HEK293 (cell line): Measurements from ENCODE around the gene ZNF396.

Experiments used
- CTCF ChIA-PET: fragments of 350-600 bp; formaldehyde crosslinking; extraction: SDS; loops from one replicate; lab custom pipeline; 2021; ENCODE audit warnings: antibody characterized with exemption; lab: Yijun Ruan, JAX
- POLR2A ChIA-PET: fragments of 300-600 bp; formaldehyde crosslinking; extraction: SDS; loops from one replicate; lab custom pipeline; 2020; ENCODE audit warnings: antibody characterized with exemption, inconsistent platforms; lab: Yijun Ruan, JAX
- H3K27ac ChIP-seq: fragments of 200-500 bp; sonication (Bioruptor generic); 2 replicates; pipeline ENCODE4 v1.5.1; 2014; ENCODE audit warnings: low read depth, low read length, control low read depth, inconsistent platforms; ENCODE audit errors: extremely low read depth
- H3K36me3 ChIP-seq, 2 experiments: fragments of 200-500 bp in 1 of 2; sonication (Bioruptor generic) in 1 of 2; 1 replicate in 1 of 2; 2 replicates in 1 of 2; pipeline ENCODE4 v1.5.1; 2014 to 2017; ENCODE audit warnings: inconsistent platforms in 2 of 2, low read length in 2 of 2; ENCODE audit not compliant: control insufficient read depth in 2 of 2, insufficient read depth in 1 of 2
- H3K4me1 ChIP-seq: fragments of 200-500 bp; sonication (Bioruptor generic); 2 replicates; pipeline ENCODE4 v1.5.1; 2014; ENCODE audit warnings: mild to moderate bottlenecking, low read length, inconsistent platforms; ENCODE audit not compliant: control insufficient read depth, insufficient read depth
- H3K4me3 ChIP-seq: 2 replicates; pipeline ENCODE4 v1.5.1; 2011; ENCODE audit warnings: low read depth, mild to moderate bottlenecking, control low read depth, low read length, moderate library complexity
- H3K9me3 ChIP-seq: fragments of 200-500 bp; sonication (Bioruptor generic); 2 replicates; pipeline ENCODE4 v1.5.1; 2014; ENCODE audit warnings: low read depth, low read length, inconsistent platforms; ENCODE audit not compliant: control insufficient read depth, insufficient read depth
- IKZF3 ChIP-seq: fragments of 450-650 bp; IDR thresholded peaks from 2 replicates; pipeline ENCODE4 v1.5.0; 2018; ENCODE audit warnings: missing biosample characterization, mild to moderate bottlenecking, missing genetic modification characterization, moderate library complexity
- SETDB1 ChIP-seq: IDR thresholded peaks from one replicate; pipeline ENCODE4 v1.6.1; 2017; ENCODE audit warnings: mild to moderate bottlenecking, low read length, moderate library complexity, mixed read lengths; ENCODE audit not compliant: insufficient read length
- WT1 ChIP-seq: fragments of 450-650 bp; formaldehyde crosslinking; IDR thresholded peaks from 2 replicates; pipeline ENCODE4 v1.5.1; 2016; ENCODE audit warnings: missing biosample characterization, missing genetic modification characterization
- ZBTB17 ChIP-seq: fragments of 450-650 bp; formaldehyde crosslinking; IDR thresholded peaks from 2 replicates; pipeline ENCODE4 v1.5.1; 2016; ENCODE audit warnings: missing biosample characterization, missing genetic modification characterization
- ZFP3 ChIP-seq: fragments of 450-650 bp; formaldehyde crosslinking; IDR thresholded peaks from 2 replicates; pipeline ENCODE4 v1.5.1; 2016; ENCODE audit warnings: low read depth, missing biosample characterization, missing genetic modification characterization
- ZFP37 ChIP-seq: fragments of 450-650 bp; formaldehyde crosslinking; IDR thresholded peaks from 2 replicates; pipeline ENCODE4 v1.5.1; 2016; ENCODE audit warnings: missing biosample characterization, missing genetic modification characterization
- ZNF140 ChIP-seq: fragments of 450-650 bp; formaldehyde crosslinking; IDR thresholded peaks from 2 replicates; pipeline ENCODE4 v1.5.1; 2016; ENCODE audit warnings: missing biosample characterization, missing genetic modification characterization
- ZNF155 ChIP-seq: fragments of 450-650 bp; formaldehyde crosslinking; IDR thresholded peaks from 2 replicates; pipeline ENCODE4 v1.5.1; 2016; ENCODE audit warnings: missing biosample characterization, missing genetic modification characterization
- ZNF223 ChIP-seq: fragments of 450-650 bp; formaldehyde crosslinking; IDR thresholded peaks from 2 replicates; pipeline ENCODE4 v1.5.1; 2016; ENCODE audit warnings: missing biosample characterization, missing genetic modification characterization
- ZNF335 ChIP-seq: fragments of 450-650 bp; formaldehyde crosslinking; conservative IDR thresholded peaks from 2 replicates; pipeline ENCODE4 v1.5.1; 2016; ENCODE audit warnings: missing biosample characterization, missing genetic modification characterization
- ZNF48 ChIP-seq: fragments of 450-650 bp; formaldehyde crosslinking; IDR thresholded peaks from 2 replicates; pipeline ENCODE4 v1.5.1; 2016; ENCODE audit warnings: missing biosample characterization, missing genetic modification characterization
- ZNF501 ChIP-seq: fragments of 450-650 bp; formaldehyde crosslinking; IDR thresholded peaks from 2 replicates; pipeline ENCODE4 v1.5.1; 2016; ENCODE audit warnings: missing biosample characterization, missing genetic modification characterization
- ZNF514 ChIP-seq: fragments of 450-650 bp; formaldehyde crosslinking; IDR thresholded peaks from 2 replicates; pipeline ENCODE4 v1.5.1; 2016; ENCODE audit warnings: missing biosample characterization, missing genetic modification characterization
- ZNF529 ChIP-seq: fragments of 450-650 bp; formaldehyde crosslinking; IDR thresholded peaks from 2 replicates; pipeline ENCODE4 v1.5.1; 2017; ENCODE audit warnings: missing genetic modification characterization, missing biosample characterization; ENCODE audit not compliant: insufficient replicate concordance
- ZNF664 ChIP-seq: fragments of 450-650 bp; formaldehyde crosslinking; IDR thresholded peaks from 2 replicates; pipeline ENCODE4 v1.5.1; 2016; ENCODE audit warnings: missing biosample characterization, missing genetic modification characterization
- ZNF785 ChIP-seq: fragments of 450-650 bp; formaldehyde crosslinking; IDR thresholded peaks from 2 replicates; pipeline ENCODE4 v1.5.1; 2016; ENCODE audit warnings: missing biosample characterization, missing genetic modification characterization
- TF ChIP-seq, protein P1 (sequence below): fragments of 450-650 bp; formaldehyde crosslinking; IDR thresholded peaks from 2 replicates; pipeline ENCODE4 v1.5.1; 2016; ENCODE audit warnings: missing biosample characterization, missing genetic modification characterization
- TF ChIP-seq, protein P2 (sequence below): fragments of 450-650 bp; formaldehyde crosslinking; IDR thresholded peaks from 2 replicates; pipeline ENCODE4 v1.5.1; 2016; ENCODE audit warnings: missing biosample characterization, missing genetic modification characterization
- TF ChIP-seq, protein P3 (sequence below): fragments of 450-650 bp; IDR thresholded peaks from 2 replicates; pipeline ENCODE4 v1.5.1; 2018; ENCODE audit warnings: missing biosample characterization, missing genetic modification characterization
- TF ChIP-seq, protein P4 (sequence below): fragments of 450-650 bp; formaldehyde crosslinking; IDR thresholded peaks from 2 replicates; pipeline ENCODE4 v1.5.1; 2016; ENCODE audit warnings: missing biosample characterization, missing genetic modification characterization
- TF ChIP-seq, protein P5 (sequence below): fragments of 450-650 bp; formaldehyde crosslinking; IDR thresholded peaks from 2 replicates; pipeline ENCODE4 v1.5.1; 2016; ENCODE audit warnings: missing biosample characterization, missing genetic modification characterization
- TF ChIP-seq, protein P6 (sequence below): fragments of 450-650 bp; formaldehyde crosslinking; optimal IDR thresholded peaks from 2 replicates; pipeline ENCODE3; 2016; ENCODE audit warnings: missing biosample characterization, mild to moderate bottlenecking, missing genetic modification characterization
- TF ChIP-seq, protein P7 (sequence below): fragments of 450-650 bp; formaldehyde crosslinking; IDR thresholded peaks from 2 replicates; pipeline ENCODE4; 2016; ENCODE audit warnings: missing biosample characterization, missing genetic modification characterization

The ZNF396 gene

DNA sequence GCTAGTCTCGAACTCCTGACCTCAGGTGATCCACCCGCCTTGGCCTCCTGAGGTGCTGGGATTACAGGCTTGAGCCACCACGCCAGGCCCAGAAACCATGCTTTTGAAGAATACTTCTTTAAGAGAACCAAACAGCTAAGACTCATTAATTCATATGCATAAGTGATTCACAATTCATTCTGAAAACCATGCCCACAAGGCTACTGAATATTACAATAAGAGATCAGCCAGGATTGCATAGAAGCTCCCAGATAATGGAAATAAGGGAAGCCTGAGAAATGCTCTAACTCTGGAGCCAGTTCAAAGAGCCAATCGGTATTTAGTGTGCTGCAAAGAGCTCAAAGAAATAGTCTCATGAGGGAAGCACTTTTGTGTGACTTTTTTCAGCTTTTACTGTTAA is 2.4 kb downstream of the ZNF396 start:
- no peaks in the 10 kb centered on the region for H3K4me1 ChIP-seq
- TF ChIP-seq ZNF664 (tag by site-specific recombination) (no peak), ZNF514 (tag by site-specific recombination) (no peak), ZNF155 (tag by site-specific recombination) (no peak), ZNF223 (tag by site-specific recombination) (no peak), WT1 (no peak), ZNF785 (tag by site-specific recombination) (no peak), IKZF3 (tag by site-specific recombination) (no peak), ZNF140 (tag by site-specific recombination) (no peak), ZNF48 (tag by site-specific recombination) (no peak), ZNF335 (tag by site-specific recombination) (no peak), SETDB1 (no peak), ZBTB17 (tag by site-specific recombination) (no peak), ZFP3 (no peak)
- TF ChIP-seq, protein P1, sequence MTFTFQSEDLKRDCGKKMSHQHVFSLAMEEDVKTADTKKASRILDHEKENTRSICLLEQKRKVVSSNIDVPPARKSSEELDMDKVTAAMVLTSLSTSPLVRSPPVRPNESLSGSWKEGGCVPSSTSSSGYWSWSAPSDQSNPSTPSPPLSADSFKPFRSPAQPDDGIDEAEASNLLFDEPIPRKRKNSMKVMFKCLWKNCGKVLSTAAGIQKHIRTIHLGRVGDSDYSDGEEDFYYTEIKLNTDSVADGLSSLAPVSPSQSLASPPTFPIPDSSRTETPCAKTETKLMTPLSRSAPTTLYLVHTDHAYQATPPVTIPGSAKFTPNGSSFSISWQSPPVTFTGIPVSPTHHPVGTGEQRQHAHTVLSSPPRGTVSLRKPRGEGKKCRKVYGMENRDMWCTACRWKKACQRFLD (tag by site-specific recombination): no peak
- TF ChIP-seq, protein P2, sequence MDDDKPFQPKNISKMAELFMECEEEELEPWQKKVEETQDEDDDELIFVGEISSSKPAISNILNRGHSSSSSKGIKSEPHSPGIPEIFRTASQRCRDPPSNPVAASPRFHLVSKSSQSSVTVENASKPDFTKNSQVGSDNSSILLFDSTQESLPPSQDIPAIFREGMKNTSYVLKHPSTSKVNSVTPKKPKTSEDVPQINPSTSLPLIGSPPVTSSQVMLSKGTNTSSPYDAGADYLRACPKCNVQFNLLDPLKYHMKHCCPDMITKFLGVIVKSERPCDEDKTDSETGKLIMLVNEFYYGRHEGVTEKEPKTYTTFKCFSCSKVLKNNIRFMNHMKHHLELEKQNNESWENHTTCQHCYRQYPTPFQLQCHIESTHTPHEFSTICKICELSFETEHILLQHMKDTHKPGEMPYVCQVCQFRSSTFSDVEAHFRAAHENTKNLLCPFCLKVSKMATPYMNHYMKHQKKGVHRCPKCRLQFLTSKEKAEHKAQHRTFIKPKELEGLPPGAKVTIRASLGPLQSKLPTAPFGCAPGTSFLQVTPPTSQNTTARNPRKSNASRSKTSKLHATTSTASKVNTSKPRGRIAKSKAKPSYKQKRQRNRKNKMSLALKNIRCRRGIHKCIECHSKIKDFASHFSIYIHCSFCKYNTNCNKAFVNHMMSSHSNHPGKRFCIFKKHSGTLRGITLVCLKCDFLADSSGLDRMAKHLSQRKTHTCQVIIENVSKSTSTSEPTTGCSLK (tag by site-specific recombination): no peak
- TF ChIP-seq, protein P3, sequence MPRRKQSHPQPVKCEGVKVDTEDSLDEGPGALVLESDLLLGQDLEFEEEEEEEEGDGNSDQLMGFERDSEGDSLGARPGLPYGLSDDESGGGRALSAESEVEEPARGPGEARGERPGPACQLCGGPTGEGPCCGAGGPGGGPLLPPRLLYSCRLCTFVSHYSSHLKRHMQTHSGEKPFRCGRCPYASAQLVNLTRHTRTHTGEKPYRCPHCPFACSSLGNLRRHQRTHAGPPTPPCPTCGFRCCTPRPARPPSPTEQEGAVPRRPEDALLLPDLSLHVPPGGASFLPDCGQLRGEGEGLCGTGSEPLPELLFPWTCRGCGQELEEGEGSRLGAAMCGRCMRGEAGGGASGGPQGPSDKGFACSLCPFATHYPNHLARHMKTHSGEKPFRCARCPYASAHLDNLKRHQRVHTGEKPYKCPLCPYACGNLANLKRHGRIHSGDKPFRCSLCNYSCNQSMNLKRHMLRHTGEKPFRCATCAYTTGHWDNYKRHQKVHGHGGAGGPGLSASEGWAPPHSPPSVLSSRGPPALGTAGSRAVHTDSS: no peak
- TF ChIP-seq, protein P4, sequence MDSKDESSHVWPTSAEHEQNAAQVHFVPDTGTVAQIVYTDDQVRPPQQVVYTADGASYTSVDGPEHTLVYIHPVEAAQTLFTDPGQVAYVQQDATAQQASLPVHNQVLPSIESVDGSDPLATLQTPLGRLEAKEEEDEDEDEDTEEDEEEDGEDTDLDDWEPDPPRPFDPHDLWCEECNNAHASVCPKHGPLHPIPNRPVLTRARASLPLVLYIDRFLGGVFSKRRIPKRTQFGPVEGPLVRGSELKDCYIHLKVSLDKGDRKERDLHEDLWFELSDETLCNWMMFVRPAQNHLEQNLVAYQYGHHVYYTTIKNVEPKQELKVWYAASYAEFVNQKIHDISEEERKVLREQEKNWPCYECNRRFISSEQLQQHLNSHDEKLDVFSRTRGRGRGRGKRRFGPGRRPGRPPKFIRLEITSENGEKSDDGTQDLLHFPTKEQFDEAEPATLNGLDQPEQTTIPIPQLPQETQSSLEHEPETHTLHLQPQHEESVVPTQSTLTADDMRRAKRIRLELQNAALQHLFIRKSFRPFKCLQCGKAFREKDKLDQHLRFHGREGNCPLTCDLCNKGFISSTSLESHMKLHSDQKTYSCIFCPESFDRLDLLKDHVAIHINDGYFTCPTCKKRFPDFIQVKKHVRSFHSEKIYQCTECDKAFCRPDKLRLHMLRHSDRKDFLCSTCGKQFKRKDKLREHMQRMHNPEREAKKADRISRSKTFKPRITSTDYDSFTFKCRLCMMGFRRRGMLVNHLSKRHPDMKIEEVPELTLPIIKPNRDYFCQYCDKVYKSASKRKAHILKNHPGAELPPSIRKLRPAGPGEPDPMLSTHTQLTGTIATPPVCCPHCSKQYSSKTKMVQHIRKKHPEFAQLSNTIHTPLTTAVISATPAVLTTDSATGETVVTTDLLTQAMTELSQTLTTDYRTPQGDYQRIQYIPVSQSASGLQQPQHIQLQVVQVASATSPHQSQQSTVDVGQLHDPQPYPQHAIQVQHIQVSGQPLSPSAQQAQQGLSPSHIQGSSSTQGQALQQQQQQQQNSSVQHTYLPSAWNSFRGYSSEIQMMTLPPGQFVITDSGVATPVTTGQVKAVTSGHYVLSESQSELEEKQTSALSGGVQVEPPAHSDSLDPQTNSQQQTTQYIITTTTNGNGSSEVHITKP (tag by site-specific recombination): no peak
- H3K27ac ChIP-seq: no peak overlapping the region
- no peaks in the 10 kb centered on the region for H3K36me3 ChIP-seq
- no peak overlapping the region for H3K4me3 ChIP-seq
- POLR2A ChIA-PET: no interaction called here
- CTCF ChIA-PET: interaction anchor here (0.8 to 1.2 kb wide), 2 partner anchors 11 to 20 kb away, joined by 3 to 4 read pairs; no protein-coding TSS in a partner anchor
- H3K9me3 ChIP-seq: no peaks in the 10 kb centered on the region

DNA sequence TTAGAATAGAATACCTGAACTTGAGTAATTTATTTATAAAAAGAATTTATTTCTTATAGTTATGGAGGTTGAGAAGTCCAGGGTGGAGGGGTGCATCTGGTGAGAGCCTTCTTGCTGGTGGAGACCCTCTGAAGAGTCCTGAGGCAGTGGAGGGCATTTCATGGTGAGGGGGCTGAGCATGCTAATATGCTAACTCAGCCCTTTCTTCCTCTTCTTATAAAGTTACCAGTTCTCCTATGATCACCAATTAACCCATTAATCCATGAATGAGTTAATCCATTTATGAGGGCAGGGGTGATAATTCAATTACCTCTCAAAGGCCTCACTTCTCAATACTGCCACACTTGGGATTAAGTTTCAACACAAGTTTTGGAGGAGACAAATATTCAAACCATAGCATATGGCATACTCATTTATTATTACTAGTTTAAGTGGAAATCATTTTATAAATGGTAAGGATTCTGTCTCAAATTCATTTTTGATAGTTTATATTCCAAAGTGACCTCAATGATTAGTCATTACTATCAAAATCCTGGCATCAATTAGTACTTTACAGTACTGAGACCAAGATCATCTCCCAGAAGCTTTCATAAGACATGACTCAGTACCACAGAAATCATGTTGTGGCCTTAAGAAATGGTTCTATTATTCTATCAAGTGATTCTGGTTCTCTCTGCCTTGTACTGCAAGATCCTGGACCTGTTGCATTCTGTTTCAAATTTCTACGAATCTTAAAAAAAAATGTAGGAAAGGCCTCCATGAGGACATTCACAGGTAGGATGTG is 5.5 kb downstream of the ZNF396 start:
- H3K27ac ChIP-seq: no peak overlapping the region
- ChIA-PET POLR2A (no interaction called here), CTCF (no interaction called here)
- H3K36me3 ChIP-seq: peaks cover 0 to 7% of the 10 kb centered on the region in 2 experiments; a peak in 1 of 3 replicates
- H3K4me1 ChIP-seq: no peaks in the 10 kb centered on the region
- H3K9me3 ChIP-seq: no peaks in the 10 kb centered on the region
- H3K4me3 ChIP-seq: no peak overlapping the region
- no peak for TF ChIP-seq ZNF529
- no peak for TF ChIP-seq ZNF501
- TF ChIP-seq, protein P5, sequence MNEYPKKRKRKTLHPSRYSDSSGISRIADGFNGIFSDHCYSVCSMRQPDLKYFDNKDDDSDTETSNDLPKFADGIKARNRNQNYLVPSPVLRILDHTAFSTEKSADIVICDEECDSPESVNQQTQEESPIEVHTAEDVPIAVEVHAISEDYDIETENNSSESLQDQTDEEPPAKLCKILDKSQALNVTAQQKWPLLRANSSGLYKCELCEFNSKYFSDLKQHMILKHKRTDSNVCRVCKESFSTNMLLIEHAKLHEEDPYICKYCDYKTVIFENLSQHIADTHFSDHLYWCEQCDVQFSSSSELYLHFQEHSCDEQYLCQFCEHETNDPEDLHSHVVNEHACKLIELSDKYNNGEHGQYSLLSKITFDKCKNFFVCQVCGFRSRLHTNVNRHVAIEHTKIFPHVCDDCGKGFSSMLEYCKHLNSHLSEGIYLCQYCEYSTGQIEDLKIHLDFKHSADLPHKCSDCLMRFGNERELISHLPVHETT (tag by site-specific recombination): no peak
- TF ChIP-seq ZNF514 (tag by site-specific recombination): no peak
- no peak for TF ChIP-seq ZFP37 (tag by site-specific recombination)
- TF ChIP-seq, protein P6, sequence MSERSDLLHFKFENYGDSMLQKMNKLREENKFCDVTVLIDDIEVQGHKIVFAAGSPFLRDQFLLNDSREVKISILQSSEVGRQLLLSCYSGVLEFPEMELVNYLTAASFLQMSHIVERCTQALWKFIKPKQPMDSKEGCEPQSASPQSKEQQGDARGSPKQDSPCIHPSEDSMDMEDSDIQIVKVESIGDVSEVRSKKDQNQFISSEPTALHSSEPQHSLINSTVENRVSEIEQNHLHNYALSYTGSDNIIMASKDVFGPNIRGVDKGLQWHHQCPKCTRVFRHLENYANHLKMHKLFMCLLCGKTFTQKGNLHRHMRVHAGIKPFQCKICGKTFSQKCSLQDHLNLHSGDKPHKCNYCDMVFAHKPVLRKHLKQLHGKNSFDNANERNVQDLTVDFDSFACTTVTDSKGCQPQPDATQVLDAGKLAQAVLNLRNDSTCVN (tag by site-specific recombination): no peak
- TF ChIP-seq, protein P7, sequence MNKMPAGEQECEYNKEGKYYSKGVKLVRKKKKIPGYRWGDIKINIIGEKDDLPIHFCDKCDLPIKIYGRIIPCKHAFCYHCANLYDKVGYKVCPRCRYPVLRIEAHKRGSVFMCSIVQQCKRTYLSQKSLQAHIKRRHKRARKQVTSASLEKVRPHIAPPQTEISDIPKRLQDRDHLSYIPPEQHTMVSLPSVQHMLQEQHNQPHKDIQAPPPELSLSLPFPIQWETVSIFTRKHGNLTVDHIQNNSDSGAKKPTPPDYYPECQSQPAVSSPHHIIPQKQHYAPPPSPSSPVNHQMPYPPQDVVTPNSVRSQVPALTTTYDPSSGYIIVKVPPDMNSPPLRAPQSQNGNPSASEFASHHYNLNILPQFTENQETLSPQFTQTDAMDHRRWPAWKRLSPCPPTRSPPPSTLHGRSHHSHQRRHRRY (tag by site-specific recombination): no peak
